Stimulated activated CD4-positive, alpha-beta T cell treated with anti-CD3 and anti-CD28 coated beads, Interleukin-15, amount 100 ng/mL, for 24 hours (primary cell): ENCODE results near the gene EPHA3.

ENCODE experiments used
- DNase-seq: peaks from one replicate; pipeline ENCODE4 v3.0.0-alpha.2; 2020

EPHA3 gene

GRCh38 chr3:89472101-89472500 is 364.7 kb downstream of the EPHA3 start:
- no peak for DNase-seq

GRCh38 chr3:89474333-89475130 is 367.1 kb downstream of the EPHA3 start:
- no peak for DNase-seq

GRCh38 chr3:89488800-89489580 is 381.6 kb downstream of the EPHA3 start:
- DNase-seq, result no peak

- no peak for DNase-seq
Observed at GRCh38 chr3:89490129-89490528, 382.7 kb downstream of the EPHA3 start.

GRCh38 chr3:89494734-89495133 is 387.3 kb downstream of the EPHA3 start:
- DNase-seq, result no peak

GRCh38 chr3:89503891-89504391 is 396.5 kb downstream of the EPHA3 start:
- DNase-seq, result no peak

GRCh38 chr3:89504432-89504831 is 397.0 kb downstream of the EPHA3 start:
- DNase-seq, result no peak

- DNase-seq, result no peak
Observed at GRCh38 chr3:89506462-89507103, 399.2 kb downstream of the EPHA3 start.

GRCh38 chr3:89521328-89521727 is 413.9 kb downstream of the EPHA3 start:
- no peak for DNase-seq

GRCh38 chr3:89522155-89522554 is 414.7 kb downstream of the EPHA3 start:
- DNase-seq, result no peak

GRCh38 chr3:89525609-89526008 is 418.2 kb downstream of the EPHA3 start:
- DNase-seq, result no peak

GRCh38 chr3:89527736-89528305 is 420.4 kb downstream of the EPHA3 start:
- no peak for DNase-seq
